ENCODE data around the gene AQP3.

DNA sequence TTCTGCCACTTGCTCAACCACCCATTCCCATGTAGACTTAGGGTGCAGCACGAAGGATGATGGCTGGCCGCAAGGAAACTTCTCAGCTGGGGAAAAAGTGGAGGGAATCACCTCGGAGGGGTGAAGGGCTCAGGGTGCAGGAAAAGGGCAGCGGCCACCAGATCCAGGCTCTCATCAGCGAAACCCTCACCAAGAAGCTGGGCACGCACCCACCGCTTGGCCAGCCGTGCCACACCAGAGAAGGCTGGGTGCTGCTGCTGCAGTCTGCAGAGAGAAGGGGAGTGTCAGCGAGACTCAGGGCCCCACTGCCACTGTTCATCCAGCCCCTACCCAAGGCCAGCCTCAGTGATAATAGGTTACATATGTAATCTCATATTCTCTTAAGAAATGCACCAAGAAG lies 17.7 kb upstream of the AQP3 start:
- TF ChIP-seq, protein P1, sequence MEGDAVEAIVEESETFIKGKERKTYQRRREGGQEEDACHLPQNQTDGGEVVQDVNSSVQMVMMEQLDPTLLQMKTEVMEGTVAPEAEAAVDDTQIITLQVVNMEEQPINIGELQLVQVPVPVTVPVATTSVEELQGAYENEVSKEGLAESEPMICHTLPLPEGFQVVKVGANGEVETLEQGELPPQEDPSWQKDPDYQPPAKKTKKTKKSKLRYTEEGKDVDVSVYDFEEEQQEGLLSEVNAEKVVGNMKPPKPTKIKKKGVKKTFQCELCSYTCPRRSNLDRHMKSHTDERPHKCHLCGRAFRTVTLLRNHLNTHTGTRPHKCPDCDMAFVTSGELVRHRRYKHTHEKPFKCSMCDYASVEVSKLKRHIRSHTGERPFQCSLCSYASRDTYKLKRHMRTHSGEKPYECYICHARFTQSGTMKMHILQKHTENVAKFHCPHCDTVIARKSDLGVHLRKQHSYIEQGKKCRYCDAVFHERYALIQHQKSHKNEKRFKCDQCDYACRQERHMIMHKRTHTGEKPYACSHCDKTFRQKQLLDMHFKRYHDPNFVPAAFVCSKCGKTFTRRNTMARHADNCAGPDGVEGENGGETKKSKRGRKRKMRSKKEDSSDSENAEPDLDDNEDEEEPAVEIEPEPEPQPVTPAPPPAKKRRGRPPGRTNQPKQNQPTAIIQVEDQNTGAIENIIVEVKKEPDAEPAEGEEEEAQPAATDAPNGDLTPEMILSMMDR (IDR thresholded peaks at IDR 0.05; ENCODE audit: low read length): no peak
- no peak for TF ChIP-seq EZH2 (IDR thresholded peaks at IDR 0.05; ENCODE audit: borderline replicate concordance, low read length)

All from OCI-LY1 (cell line).